Erythroblast (primary cell): ENCODE data around the gene ZNF594.

ENCODE experiments used
- GATA1 ChIP-seq: IDR thresholded peaks from 2 replicates; pipeline ENCODE4 v1.6.1; 2011; ENCODE audit warnings: low read depth, mild to moderate bottlenecking, control low read depth, low read length, moderate library complexity
- POLR2A ChIP-seq: IDR thresholded peaks from 2 replicates; pipeline ENCODE4 v1.6.1; 2011; ENCODE audit warnings: mild to moderate bottlenecking, low read length

DNA sequence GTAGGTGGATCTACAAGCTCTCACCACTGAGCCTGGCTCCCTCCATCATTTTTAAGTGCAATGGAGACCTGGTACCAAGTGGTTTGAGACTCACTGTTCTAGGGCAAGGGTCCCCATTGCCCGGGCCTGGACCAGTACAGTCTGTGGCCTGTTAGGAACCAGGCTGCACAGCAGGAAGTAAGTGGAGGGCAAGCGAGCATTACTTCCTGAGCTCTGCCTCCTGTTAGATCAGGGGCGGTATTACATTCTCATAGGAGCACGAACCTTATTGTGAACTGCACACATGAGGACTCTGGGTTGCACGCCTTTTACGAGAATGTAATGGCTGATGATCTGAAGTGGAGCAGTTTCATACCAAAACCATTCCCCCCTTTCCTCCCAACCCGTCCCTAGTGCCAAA is 6.8 kb upstream of the ZNF594 start:
- no peak for TF ChIP-seq POLR2A
- no peak for TF ChIP-seq GATA1
